ENCODE results near the gene GARIN5A.
A peak's percentile ranks its signal among the peaks of the same experiment; 100 is the strongest.

Gene GARIN5A

GRCh38 chr19:50427318-50427925 is 49.2 kb downstream of the GARIN5A start:
- intact Hi-C loops (cut with DNase I; ENCODE audit: low total_unique reads): no loop called here
- peak overlapping the region in 1 of 2 donors; percentile 13 for H3K4me3 ChIP-seq
- no peak overlapping the region for H3K27ac ChIP-seq
- H3K4me1 ChIP-seq: peaks cover 5 to 19% (median 16%) of the 10 kb centered on the region in 4 donors
- no peak for DNase-seq
- no peaks in the 10 kb centered on the region for H3K9me3 ChIP-seq
- no peaks in the 10 kb centered on the region for H3K36me3 ChIP-seq
- peaks cover 5 to 65% of the 10 kb centered on the region in 2 donors for H3K27me3 ChIP-seq
- no peak for TF ChIP-seq CTCF (IDR thresholded peaks at IDR 0.05)

DNA sequence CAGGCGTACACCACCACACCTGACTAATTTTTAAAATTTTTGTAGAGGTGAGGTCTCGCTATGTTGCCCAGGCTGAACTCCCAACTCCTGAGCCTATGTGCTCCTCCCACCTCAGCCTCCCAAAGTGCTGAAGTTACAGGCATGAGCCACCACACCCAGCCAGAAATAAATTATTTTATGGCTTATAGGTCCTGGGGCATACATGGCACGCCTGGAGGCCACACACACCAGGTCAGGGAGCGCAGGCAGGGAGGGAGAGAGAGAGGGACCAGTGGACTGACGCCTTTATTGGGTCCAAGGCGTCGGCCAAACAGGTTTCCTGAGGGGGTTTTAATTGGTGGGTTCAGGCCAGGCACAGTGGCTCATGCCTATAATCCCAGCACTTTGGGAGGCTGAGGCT is 51.1 kb downstream of the GARIN5A start:
- no peak for TF ChIP-seq CTCF (IDR thresholded peaks at IDR 0.05)
- Histone ChIP-seq H3K4me3 (no peak overlapping the region), H3K36me3 (no peaks in the 10 kb centered on the region), H3K27ac (no peak overlapping the region), H3K4me1 (peaks cover 0 to 6% (median 3%) of the 10 kb centered on the region in 4 donors), H3K27me3 (peaks cover 0 to 66% of the 10 kb centered on the region in 2 donors), H3K9me3 (no peaks in the 10 kb centered on the region)
- no peak for DNase-seq
- intact Hi-C loops (cut with DNase I; ENCODE audit: low total_unique reads): no loop called here

GRCh38 chr19:50423279-50424113 is 53.2 kb downstream of the GARIN5A start:
- Histone ChIP-seq H3K27me3 (peaks cover 0 to 67% of the 10 kb centered on the region in 2 donors), H3K36me3 (no peaks in the 10 kb centered on the region), H3K4me1 (peaks cover 0 to 12% (median 8%) of the 10 kb centered on the region in 4 donors), H3K9me3 (no peaks in the 10 kb centered on the region), H3K27ac (no peak overlapping the region), H3K4me3 (no peak overlapping the region)
- no peak for DNase-seq
- intact Hi-C loops (cut with DNase I; ENCODE audit: low total_unique reads): no loop called here
- TF ChIP-seq CTCF (IDR thresholded peaks at IDR 0.05): no peak

GRCh38 chr19:50422397-50423278 is 54.0 kb downstream of the GARIN5A start:
- Histone ChIP-seq H3K27me3 (peaks cover 0 to 67% of the 10 kb centered on the region in 2 donors), H3K9me3 (no peaks in the 10 kb centered on the region), H3K36me3 (no peaks in the 10 kb centered on the region), H3K27ac (no peak overlapping the region), H3K4me3 (no peak overlapping the region), H3K4me1 (peaks cover 0 to 8% (median 6%) of the 10 kb centered on the region in 4 donors)
- no peak for TF ChIP-seq CTCF (IDR thresholded peaks at IDR 0.05)
- intact Hi-C loops (cut with DNase I; ENCODE audit: low total_unique reads): no loop called here
- DNase-seq: no peak

GRCh38 chr19:50420808-50421207 is 55.8 kb downstream of the GARIN5A start:
- Histone ChIP-seq H3K36me3 (no peaks in the 10 kb centered on the region), H3K9me3 (no peaks in the 10 kb centered on the region), H3K4me3 (no peak overlapping the region), H3K27ac (no peak overlapping the region), H3K4me1 (peaks cover 0 to 8% (median 6%) of the 10 kb centered on the region in 4 donors), H3K27me3 (peaks cover 0 to 73% of the 10 kb centered on the region in 2 donors)
- no peak for DNase-seq
- intact Hi-C loops (cut with DNase I; ENCODE audit: low total_unique reads): no loop called here
- no peak for TF ChIP-seq CTCF (IDR thresholded peaks at IDR 0.05)
